HG02571 (cell line): ENCODE data around the gene MED27.

Experiments used
- ATAC-seq: cut with Tn5 transposase; IDR thresholded peaks from one replicate; pipeline ENCODE4 v1.9.1; 2021; ENCODE audit warnings: mild to moderate bottlenecking, moderate library complexity; ENCODE audit not compliant: unreplicated experiment

The MED27 gene

GRCh38 chr9:132044176-132044875, 35.3 kb downstream of the MED27 start:
- no peak for ATAC-seq

- no peak for ATAC-seq
Measured at GRCh38 chr9:132043708-132044107, 36.0 kb downstream of the MED27 start.

GRCh38 chr9:132042324-132042723, 37.3 kb downstream of the MED27 start:
- no peak for ATAC-seq

- ATAC-seq: no peak
Measured at GRCh38 chr9:132041798-132042197, 37.9 kb downstream of the MED27 start.

GRCh38 chr9:132040808-132041207, 38.9 kb downstream of the MED27 start:
- no peak for ATAC-seq

- no peak for ATAC-seq
Measured at GRCh38 chr9:132040246-132040645, 39.4 kb downstream of the MED27 start.

GRCh38 chr9:132039284-132039683, 40.4 kb downstream of the MED27 start:
- ATAC-seq: no peak

- ATAC-seq: no peak
Measured at GRCh38 chr9:132037458-132037857, 42.2 kb downstream of the MED27 start.

- ATAC-seq: no peak
Measured at GRCh38 chr9:132036521-132036920, 43.1 kb downstream of the MED27 start.

- no peak for ATAC-seq
Measured at GRCh38 chr9:132035679-132036078, 44.0 kb downstream of the MED27 start.

- ATAC-seq: no peak
Measured at GRCh38 chr9:132032238-132032950, 47.3 kb downstream of the MED27 start.

GRCh38 chr9:132031467-132032237, 48.0 kb downstream of the MED27 start:
- ATAC-seq: no peak

GRCh38 chr9:132030626-132031325, 48.9 kb downstream of the MED27 start:
- no peak for ATAC-seq

- ATAC-seq: no peak
Measured at GRCh38 chr9:132027752-132028663, 51.7 kb downstream of the MED27 start.

GRCh38 chr9:132026932-132027585, 52.6 kb downstream of the MED27 start:
- no peak for ATAC-seq

GRCh38 chr9:132025766-132026165, 53.9 kb downstream of the MED27 start:
- no peak for ATAC-seq

- ATAC-seq: no peak
Measured at GRCh38 chr9:132024589-132024988, 55.1 kb downstream of the MED27 start.

- no peak for ATAC-seq
Measured at GRCh38 chr9:132023419-132024180, 56.1 kb downstream of the MED27 start.
